Psoas muscle (tissue), 8 donors: ENCODE results near the gene ZNF487. TPM values are rescaled to one million over a fixed set of nuclear protein-coding genes. Genes with fewer than 3 reads are reported as not detected.

ENCODE experiments used
- ATAC-seq, 4 donors: fragments of 200-7000 bp; cut with Tn5 transposase; one replicate each; pipeline ENCODE4 v1.9.1; 2020; ENCODE audit warnings: moderate library complexity in 3 of 4, mild to moderate bottlenecking in 2 of 4
- DNase-seq, 2 donors: peaks; one replicate each; pipeline ENCODE4 v3.0.0-alpha.2; 2020
- H3K27ac ChIP-seq: fragments of 200-600 bp; one replicate; pipeline ENCODE4 v1.8.0; 2022
- H3K27me3 ChIP-seq, 3 donors: fragments of 200-600 bp in 1 of 3; one replicate each; pipeline versions ENCODE4 v1.6.1 to v1.8.0; 2013 to 2022; ENCODE audit warnings: low read length in 2 of 3, mild to moderate bottlenecking in 2 of 3, moderate library complexity in 1 of 3; ENCODE audit not compliant: insufficient read depth in 3 of 3
- H3K36me3 ChIP-seq, 2 donors: fragments of 200-600 bp in 1 of 2; one replicate each; pipeline versions ENCODE4 v1.6.1 to v1.8.0; 2013 to 2022; ENCODE audit warnings: low read depth in 1 of 2, mild to moderate bottlenecking in 1 of 2, moderate library complexity in 1 of 2; ENCODE audit not compliant: insufficient read depth in 1 of 2
- H3K4me1 ChIP-seq: fragments of 200-600 bp; one replicate; pipeline ENCODE4 v1.8.0; 2022
- H3K4me3 ChIP-seq: fragments of 200-600 bp; one replicate; pipeline ENCODE4 v1.8.0; 2022; ENCODE audit warnings: mild to moderate bottlenecking
- H3K9me3 ChIP-seq: fragments of 200-600 bp; one replicate; pipeline ENCODE4 v1.8.0; 2022
- CTCF ChIP-seq: fragments of 200-600 bp; IDR thresholded peaks from one replicate; pipeline ENCODE4 v1.8.0; 2022; ENCODE audit warnings: antibody characterized with exemption
- WGBS, 3 donors: extraction: QIAGEN DNeasy Blood & Tissue Kit; methylation state at CpG; one replicate each; pipeline versions ENCODE4 v1.1.6 to v1.1.7; 2013; 5-methylcytosine and 5-hydroxymethylcytosine counted together
- intact Hi-C, 2 donors: fragments of 100-400 bp; cut with DNase I; formaldehyde crosslinking; loops; one replicate each; pipeline versions ENCODE4 v1.11.0 to v1.14.2; 2022
- polyA plus RNA-seq, 3 donors: library from polyadenylated mRNA; stranded (reverse); fragments of 200-250 nt; gene quantifications; one replicate each; pipeline ENCODE4 v1.2.3, GENCODE V29; 2013
- total RNA-seq, 4 donors: library from RNA; stranded (reverse); fragmentation: NEBNext Ultra II Directional in 2 of 4; extraction: Animal tissue kit (Norgen Biotek cat#: 25700) in 2 of 4; gene quantifications; one replicate each; pipeline versions ENCODE4 v1.2.1 to v1.2.4, GENCODE V29; 2021 to 2023
- donor health status: healthy with polysubstance abuse.
- donor health status: DM: no; HTN: no; CAD: no; lungs with moderate emphysema.
- donor health status: Bipolar disorder and iron deficiency.
- donor health status: healthy.
- donor health status: DM: yes; HTN: yes; CAD: no.
- donor health status: DM: no; HTN: no; CAD: no.
- donor health status: DM: no; HTN: no; CAD: no.
- donor health status: DM: yes; HTN: yes; CAD: no.

The ZNF487 gene
- total and polyA plus RNA-seq, 7 donors, result 1.2 to 9.8 (median 2.0) TPM

- no peaks in the 10 kb centered on the region for H3K27me3 ChIP-seq
- no peaks in the 10 kb centered on the region for H3K9me3 ChIP-seq
- no peak for DNase-seq
- intact Hi-C loops, result loop anchor here in 1 of 2 donors (5.0 kb wide), 1 partner anchor 42 kb away; the partner anchor contains the start of gene ZNF487
- TF ChIP-seq CTCF, result no peak
- WGBS, 3 donors, result 84 to 91% (median 86%) methylated on average over 6 of the region's 6 CpGs
- peaks cover 36% of the 10 kb centered on the region for H3K4me1 ChIP-seq
- peaks cover 11 to 62% of the 10 kb centered on the region in 2 donors for H3K36me3 ChIP-seq
- H3K27ac ChIP-seq, result no peak overlapping the region
- peak overlapping the region; percentile 75 for H3K4me3 ChIP-seq
- ATAC-seq, result no peak
These were observed 42.0 kb upstream of the ZNF487 start for GRCh38 chr10:43394868-43395267.

- Histone ChIP-seq H3K4me1 (peaks cover 40% of the 10 kb centered on the region), H3K27me3 (no peaks in the 10 kb centered on the region), H3K9me3 (no peaks in the 10 kb centered on the region), H3K4me3 (peak overlapping the region; percentile 75), H3K27ac (peak overlapping the region; percentile 94), H3K36me3 (peaks cover 9 to 57% of the 10 kb centered on the region in 2 donors)
- peak in 1 of 2 donors; percentile 62 for DNase-seq
- no peak for TF ChIP-seq CTCF
- intact Hi-C loops, result loop anchor here in 1 of 2 donors (5.0 kb wide), 1 partner anchor 42 kb away; the partner anchor contains the start of gene ZNF487
- ATAC-seq, result no peak
- WGBS, 3 donors, result 28 to 34% (median 30%) methylated on average over 18 of the region's 18 CpGs
These were observed 41.3 kb upstream of the ZNF487 start for GRCh38 chr10:43395571-43396060.

GRCh38 chr10:43396061-43396927, 40.6 kb upstream of the ZNF487 start:
- intact Hi-C loops, result loop anchor here in 1 of 2 donors (5.0 kb wide), 1 partner anchor 41 kb away; the partner anchor contains the start of gene ZNF487
- Histone ChIP-seq H3K9me3 (no peaks in the 10 kb centered on the region), H3K4me3 (peak overlapping the region; percentile 75), H3K27ac (peak overlapping the region; percentile 94), H3K27me3 (no peaks in the 10 kb centered on the region), H3K36me3 (peaks cover 9 to 51% of the 10 kb centered on the region in 2 donors), H3K4me1 (peaks cover 47% of the 10 kb centered on the region)
- DNase-seq (peak; percentile 79 to 87), ATAC-seq (peak; percentile 84 to 89 (median 86))
- WGBS, 3 donors, result 3 to 4% (median 3%) methylated on average over 63 to 68 of the region's 71 CpGs
- no peak for TF ChIP-seq CTCF

- H3K36me3 ChIP-seq, result peaks cover 9 to 43% of the 10 kb centered on the region in 2 donors
- no peak for TF ChIP-seq CTCF
- peak; percentile 91 to 95 (median 92) for ATAC-seq
- peak overlapping the region; percentile 75 for H3K4me3 ChIP-seq
- peaks cover 54% of the 10 kb centered on the region for H3K4me1 ChIP-seq
- peak; percentile 88 to 92 for DNase-seq
- H3K27ac ChIP-seq, result peak overlapping the region; percentile 94
- H3K27me3 ChIP-seq, result no peaks in the 10 kb centered on the region
- intact Hi-C loops, result loop anchor here (1.0 to 5.0 kb wide), 2 partner anchors 10 to 40 kb away; partner anchors contain the start of gene ZNF487 (in 1 of the 2)
- WGBS, 3 donors, result 0 to 1% (median 0%) methylated on average over 34 to 67 of the region's 70 CpGs
- H3K9me3 ChIP-seq, result no peaks in the 10 kb centered on the region
These were observed 39.8 kb upstream of the ZNF487 start for GRCh38 chr10:43396928-43397624.
